HAP-1 (cell line): ENCODE results near the gene ERMARD.
A peak's percentile ranks its signal among the peaks of the same experiment; 100 is the strongest.

Experiments used
- DNase-seq, 2 experiments: peaks; one replicate each; pipeline ENCODE4 v3.0.0-alpha.2; 2016 to 2020; ENCODE audit warnings: low spot score in 2 of 2
- H3K27me3 ChIP-seq: fragments of 250-450 bp; sonication (Bioruptor Pico); 2 replicates; pipeline ENCODE4 v1.5.1; 2020; ENCODE audit warnings: low read depth, mild to moderate bottlenecking, moderate library complexity
- H3K36me3 ChIP-seq: fragments of 250-450 bp; sonication (Bioruptor Pico); replicated peaks from 2 replicates; pipeline ENCODE4 v1.5.1; 2020; ENCODE audit warnings: mild to moderate bottlenecking
- H3K4me1 ChIP-seq: fragments of 250-450 bp; sonication (Bioruptor Pico); 2 replicates; pipeline ENCODE4 v1.5.1; 2020; ENCODE audit warnings: mild to moderate bottlenecking
- H3K4me3 ChIP-seq: fragments of 250-450 bp; sonication (Bioruptor Pico); 2 replicates; pipeline ENCODE4 v1.5.1; 2020; ENCODE audit warnings: mild to moderate bottlenecking, moderate library complexity
- H3K9me3 ChIP-seq: fragments of 250-450 bp; sonication (Bioruptor Pico); 2 replicates; pipeline ENCODE4 v1.5.1; 2020; ENCODE audit warnings: mild to moderate bottlenecking, moderate library complexity
- in situ Hi-C: fragments of 300-500 bp; cut with MboI; formaldehyde crosslinking; loops from 3 replicates; pipeline ENCODE4 v1.14.3; 2020; ENCODE audit warnings: low sequenced_read_pairs, inconsistent platforms, mixed read lengths

Gene ERMARD

GRCh38 chr6:169783401-169783800 is 32.0 kb downstream of the ERMARD start:
- in situ Hi-C loops: no loop called here

DNA sequence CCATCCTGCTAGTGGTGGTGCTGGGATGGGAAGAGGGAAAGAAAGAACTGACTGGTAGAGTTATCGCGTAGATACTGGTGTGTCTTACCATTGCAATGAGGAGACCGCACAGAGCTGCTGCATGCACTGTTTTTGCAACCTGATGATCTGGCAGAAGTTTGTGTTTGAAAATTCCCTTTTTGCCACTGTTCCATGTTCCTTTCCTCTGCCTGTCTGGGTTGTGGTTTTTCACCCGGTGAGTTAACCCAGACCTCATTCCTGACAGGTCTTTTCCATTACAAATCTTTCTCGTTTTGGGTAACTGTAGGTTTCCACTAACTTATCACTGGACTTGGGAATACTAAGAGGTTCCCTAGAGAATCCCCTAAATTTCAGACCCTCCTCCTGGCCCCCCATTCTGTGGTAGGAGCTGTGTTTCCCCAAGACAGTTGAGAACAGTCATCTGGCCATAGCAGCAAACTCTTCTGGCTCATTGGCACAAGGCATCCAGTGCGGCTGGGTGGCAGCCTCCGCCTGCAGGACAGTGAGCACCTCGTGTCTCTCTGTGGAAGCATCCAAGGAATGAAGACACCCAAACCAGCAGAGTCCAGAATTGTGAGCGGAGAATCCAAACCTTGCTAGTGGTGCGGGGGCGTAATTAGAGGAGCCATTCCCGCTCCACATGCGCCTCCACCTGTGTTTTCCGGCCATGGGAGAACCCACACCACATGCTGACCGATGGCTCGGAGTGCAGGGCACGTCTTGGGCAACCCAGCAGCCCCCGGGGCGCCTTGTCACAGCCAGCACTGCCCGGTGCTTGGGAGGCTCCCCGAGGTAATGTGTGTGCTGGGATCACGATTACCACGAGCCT is 32.8 kb downstream of the ERMARD start:
- in situ Hi-C loops: no loop called here
- DNase-seq: no peak
- H3K4me1 ChIP-seq: no peaks in the 10 kb centered on the region
- H3K27me3 ChIP-seq: no peaks in the 10 kb centered on the region
- no peak overlapping the region for H3K4me3 ChIP-seq
- H3K36me3 ChIP-seq: 0 out of 2 replicates have a peak, but pooled peaks cover 2% of the 10 kb centered on the region
- H3K9me3 ChIP-seq: no peaks in the 10 kb centered on the region

More at GRCh38 chr6:169783401-169783800, 32.0 kb downstream of the ERMARD start:
- Histone ChIP-seq H3K27me3 (no peaks in the 10 kb centered on the region), H3K4me3 (no peak overlapping the region), H3K36me3 (0 out of 2 replicates have a peak, but pooled peaks cover 2% of the 10 kb centered on the region), H3K9me3 (no peaks in the 10 kb centered on the region), H3K4me1 (no peaks in the 10 kb centered on the region)
- no peak for DNase-seq

DNA sequence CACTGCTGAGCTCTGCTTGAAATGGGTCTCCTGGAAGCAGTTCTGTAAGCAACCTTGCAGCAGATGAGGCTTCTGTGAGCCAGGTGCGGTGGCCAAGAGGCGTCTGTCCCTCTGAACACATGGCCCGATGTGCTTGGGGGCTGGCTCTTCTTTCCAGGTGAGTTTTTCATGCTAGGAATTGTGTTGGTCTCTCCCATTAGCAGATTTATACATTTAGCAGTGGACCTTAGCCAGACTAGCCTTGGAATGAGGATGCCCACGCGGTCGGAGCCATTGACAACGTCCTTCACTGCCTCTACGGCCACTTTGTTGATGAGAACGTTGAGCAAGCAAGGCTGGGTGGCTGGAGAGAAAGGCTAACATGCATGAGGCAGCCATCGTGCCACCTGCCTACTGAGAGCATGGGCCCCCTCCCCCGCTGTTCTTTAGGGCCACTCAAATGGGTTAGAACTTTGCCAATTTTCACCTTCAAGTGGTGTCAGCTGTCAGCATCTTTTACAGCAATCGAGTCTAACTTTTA is 33.5 kb downstream of the ERMARD start:
- H3K4me3 ChIP-seq: no peak overlapping the region
- no peak for DNase-seq
- H3K27me3 ChIP-seq: no peaks in the 10 kb centered on the region
- in situ Hi-C loops: no loop called here
- H3K9me3 ChIP-seq: no peaks in the 10 kb centered on the region
- H3K36me3 ChIP-seq: 0 out of 2 replicates have a peak, but pooled peaks cover 2% of the 10 kb centered on the region
- peaks cover 1% of the 10 kb centered on the region; the same call in 1 of the 2 replicates for H3K4me1 ChIP-seq

GRCh38 chr6:169785566-169785965 is 34.1 kb downstream of the ERMARD start:
- Histone ChIP-seq H3K9me3 (no peaks in the 10 kb centered on the region), H3K36me3 (0 out of 2 replicates have a peak, but pooled peaks cover 2% of the 10 kb centered on the region), H3K4me3 (no peak overlapping the region), H3K27me3 (no peaks in the 10 kb centered on the region), H3K4me1 (peaks cover 7% of the 10 kb centered on the region; the same call in 1 of the 2 replicates)
- in situ Hi-C loops: no loop called here
- DNase-seq: no peak

DNA sequence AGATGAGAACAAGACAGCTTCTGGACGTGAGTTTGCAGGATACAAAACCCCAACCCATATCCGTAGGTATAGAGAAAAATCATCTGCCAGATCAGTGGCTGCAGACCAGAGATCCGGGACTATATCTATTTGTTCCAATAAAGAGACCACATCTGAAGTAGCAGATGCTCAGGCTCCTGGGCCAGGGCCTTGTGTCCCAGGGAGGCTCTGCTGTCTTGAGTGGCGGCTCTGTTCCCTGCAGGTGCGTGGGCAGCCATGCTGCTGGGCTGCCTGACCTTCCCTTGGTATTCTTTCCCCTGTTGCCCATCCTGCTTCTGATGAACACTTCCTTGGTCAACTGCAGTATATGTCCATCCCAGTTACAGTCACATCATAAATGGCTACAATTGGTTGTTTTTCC is 34.9 kb downstream of the ERMARD start:
- Histone ChIP-seq H3K36me3 (0 out of 2 replicates have a peak, but pooled peaks cover under 1% of the 10 kb centered on the region), H3K4me3 (no peak overlapping the region), H3K27me3 (no peaks in the 10 kb centered on the region), H3K9me3 (no peaks in the 10 kb centered on the region), H3K4me1 (peaks cover 11% of the 10 kb centered on the region)
- no peak for DNase-seq
- in situ Hi-C loops: no loop called here

GRCh38 chr6:169787797-169788196 is 36.4 kb downstream of the ERMARD start:
- DNase-seq: no peak
- Histone ChIP-seq H3K4me3 (no peak overlapping the region), H3K36me3 (no peaks in the 10 kb centered on the region), H3K4me1 (peaks cover 11% of the 10 kb centered on the region), H3K27me3 (no peaks in the 10 kb centered on the region), H3K9me3 (no peaks in the 10 kb centered on the region)
- in situ Hi-C loops: no loop called here

DNA sequence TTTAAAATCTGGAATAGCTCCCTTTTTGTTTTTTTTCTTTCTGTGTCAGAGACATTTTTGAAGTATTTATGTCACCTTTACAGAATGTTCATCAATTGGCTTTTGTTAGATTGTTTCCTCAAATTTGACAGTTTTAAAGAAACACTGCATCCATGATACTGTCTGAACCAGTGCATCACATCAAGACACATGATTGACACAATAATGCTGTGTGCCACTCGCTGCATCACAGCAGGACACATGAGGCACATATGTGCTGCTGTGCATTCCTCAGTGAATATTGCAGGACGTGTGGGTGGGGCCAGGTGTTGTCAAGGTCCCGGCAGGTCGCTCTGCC is 37.4 kb downstream of the ERMARD start:
- in situ Hi-C loops: no loop called here
- no peaks in the 10 kb centered on the region for H3K9me3 ChIP-seq
- no peaks in the 10 kb centered on the region for H3K36me3 ChIP-seq
- no peaks in the 10 kb centered on the region for H3K27me3 ChIP-seq
- DNase-seq: no peak
- H3K4me1 ChIP-seq: peaks cover 11% of the 10 kb centered on the region
- H3K4me3 ChIP-seq: no peak overlapping the region

- no peak for DNase-seq
- Histone ChIP-seq H3K36me3 (no peaks in the 10 kb centered on the region), H3K27me3 (no peaks in the 10 kb centered on the region), H3K4me3 (no peak overlapping the region), H3K9me3 (no peaks in the 10 kb centered on the region), H3K4me1 (peaks cover 11% of the 10 kb centered on the region)
- in situ Hi-C loops: no loop called here
These were observed 37.9 kb downstream of the ERMARD start for GRCh38 chr6:169789146-169789943.

GRCh38 chr6:169789944-169790927 is 38.8 kb downstream of the ERMARD start:
- H3K4me1 ChIP-seq: peaks cover 11% of the 10 kb centered on the region
- no peaks in the 10 kb centered on the region for H3K36me3 ChIP-seq
- H3K9me3 ChIP-seq: no peaks in the 10 kb centered on the region
- in situ Hi-C loops: loop anchor here (10.0 kb wide), 1 partner anchor 745 kb away; no protein-coding TSS in a partner anchor
- DNase-seq: peak; percentile 81 to 84
- H3K4me3 ChIP-seq: peak overlapping the region; percentile 30
- no peaks in the 10 kb centered on the region for H3K27me3 ChIP-seq

GRCh38 chr6:169791721-169792131 is 40.3 kb downstream of the ERMARD start:
- H3K4me3 ChIP-seq: no peak overlapping the region
- H3K9me3 ChIP-seq: no peaks in the 10 kb centered on the region
- no peak for DNase-seq
- H3K4me1 ChIP-seq: peaks cover 11% of the 10 kb centered on the region
- H3K27me3 ChIP-seq: no peaks in the 10 kb centered on the region
- in situ Hi-C loops: loop anchor here (10.0 kb wide), 1 partner anchor 743 kb away; no protein-coding TSS in a partner anchor
- no peaks in the 10 kb centered on the region for H3K36me3 ChIP-seq

DNA sequence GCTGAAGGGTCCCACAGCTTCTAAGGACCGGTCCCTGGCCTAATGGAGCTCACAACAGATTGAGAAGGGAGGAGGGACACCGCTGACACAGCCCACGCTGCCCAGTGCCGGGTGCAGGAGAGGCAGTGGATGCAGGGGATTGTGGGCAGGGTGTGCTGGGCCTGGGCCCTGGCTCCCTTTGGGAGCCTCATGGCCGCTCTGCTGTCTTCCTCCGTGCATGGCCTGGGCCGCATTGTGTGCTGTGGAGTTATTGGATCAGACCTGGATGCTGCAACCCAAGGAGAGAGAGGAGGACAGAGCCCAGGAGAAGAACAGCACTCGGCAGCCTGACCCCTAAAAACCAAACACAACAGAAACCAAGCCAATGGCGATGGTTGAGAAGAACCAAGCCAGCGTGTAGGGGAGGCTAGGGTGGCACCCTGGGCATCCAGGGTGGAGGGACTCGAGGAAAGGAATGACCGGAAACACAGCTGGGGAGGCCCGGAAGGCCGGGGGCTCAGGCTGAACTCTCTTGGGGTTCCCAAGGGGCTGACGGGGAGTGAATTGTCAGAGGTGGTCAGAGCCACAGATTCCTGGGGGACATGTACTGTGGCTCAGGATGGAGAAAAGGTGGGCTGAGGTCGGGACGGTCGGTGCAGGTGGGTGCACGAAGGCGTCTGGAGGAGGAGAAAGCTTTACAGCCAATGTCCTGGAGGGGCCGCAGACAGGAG is 41.0 kb downstream of the ERMARD start:
- H3K36me3 ChIP-seq: no peaks in the 10 kb centered on the region
- no peaks in the 10 kb centered on the region for H3K27me3 ChIP-seq
- DNase-seq: no peak
- no peak overlapping the region for H3K4me3 ChIP-seq
- peaks cover 11% of the 10 kb centered on the region for H3K4me1 ChIP-seq
- H3K9me3 ChIP-seq: no peaks in the 10 kb centered on the region
- in situ Hi-C loops: loop anchor here (10.0 kb wide), 1 partner anchor 742 kb away; no protein-coding TSS in a partner anchor

DNA sequence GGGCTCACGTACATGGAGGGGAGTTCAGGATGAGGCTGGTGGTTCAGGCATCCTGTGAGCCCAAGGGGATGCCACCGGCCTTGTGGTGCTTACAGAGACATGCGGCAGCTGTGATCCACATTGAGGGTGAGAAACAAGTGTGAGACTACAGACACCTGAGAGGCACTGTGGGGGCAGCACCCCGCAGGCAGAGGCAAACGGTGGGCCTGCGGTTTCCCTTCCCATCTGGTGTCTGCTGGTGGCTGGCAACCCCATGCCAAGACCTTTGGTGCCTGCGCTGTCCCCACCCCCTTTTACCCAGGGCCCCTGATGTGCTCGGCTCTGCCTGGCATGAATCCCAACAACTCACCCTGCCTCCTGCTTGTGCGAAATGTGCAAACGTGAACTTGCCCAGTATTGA is 42.0 kb downstream of the ERMARD start:
- Histone ChIP-seq H3K36me3 (no peaks in the 10 kb centered on the region), H3K4me3 (no peak overlapping the region), H3K27me3 (no peaks in the 10 kb centered on the region), H3K9me3 (no peaks in the 10 kb centered on the region), H3K4me1 (peaks cover 11% of the 10 kb centered on the region)
- DNase-seq: no peak
- in situ Hi-C loops: loop anchor here (10.0 kb wide), 1 partner anchor 741 kb away; no protein-coding TSS in a partner anchor
